Smooth muscle cell of bladder (primary cell): ENCODE measurements around the gene OR51I1. TPM values are rescaled to one million over a fixed set of nuclear protein-coding genes. Genes with fewer than 3 reads are reported as not detected.

Experiments used
- total RNA-seq: library from RNA; depleted of rRNA; stranded (reverse); fragments of >200 nt; gene quantifications from 2 replicates; pipeline ENCODE4 v1.2.3, GENCODE V29; 2014

OR51I1 gene, protein sequence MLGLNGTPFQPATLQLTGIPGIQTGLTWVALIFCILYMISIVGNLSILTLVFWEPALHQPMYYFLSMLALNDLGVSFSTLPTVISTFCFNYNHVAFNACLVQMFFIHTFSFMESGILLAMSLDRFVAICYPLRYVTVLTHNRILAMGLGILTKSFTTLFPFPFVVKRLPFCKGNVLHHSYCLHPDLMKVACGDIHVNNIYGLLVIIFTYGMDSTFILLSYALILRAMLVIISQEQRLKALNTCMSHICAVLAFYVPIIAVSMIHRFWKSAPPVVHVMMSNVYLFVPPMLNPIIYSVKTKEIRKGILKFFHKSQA
- total RNA-seq, result 0.28 TPM in 1 of 2 replicates, not detected in the other

DNA sequence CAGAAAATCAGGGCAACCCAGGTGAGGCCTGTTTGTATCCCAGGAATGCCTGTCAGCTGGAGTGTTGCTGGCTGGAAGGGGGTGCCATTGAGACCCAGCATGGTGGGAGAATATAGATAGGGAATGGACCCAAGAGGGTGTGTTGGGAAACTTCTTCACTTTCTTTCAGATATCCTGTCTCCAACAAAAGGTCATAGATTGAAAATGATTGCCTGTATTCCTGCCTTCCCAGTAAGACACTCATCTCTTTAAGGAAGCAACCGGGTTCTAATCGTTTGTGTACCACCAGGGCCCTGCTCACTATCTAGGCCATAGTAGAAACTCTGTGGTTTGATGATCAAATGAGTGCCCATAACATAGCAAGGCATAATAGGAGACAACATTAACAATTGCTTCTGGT, at the start of gene OR51I1:
TSS of gene OR51I1 (minus strand) at position 101 of the 400 bp plus-strand sequence. CDS start at position 101, 0 bp downstream.

DNA sequence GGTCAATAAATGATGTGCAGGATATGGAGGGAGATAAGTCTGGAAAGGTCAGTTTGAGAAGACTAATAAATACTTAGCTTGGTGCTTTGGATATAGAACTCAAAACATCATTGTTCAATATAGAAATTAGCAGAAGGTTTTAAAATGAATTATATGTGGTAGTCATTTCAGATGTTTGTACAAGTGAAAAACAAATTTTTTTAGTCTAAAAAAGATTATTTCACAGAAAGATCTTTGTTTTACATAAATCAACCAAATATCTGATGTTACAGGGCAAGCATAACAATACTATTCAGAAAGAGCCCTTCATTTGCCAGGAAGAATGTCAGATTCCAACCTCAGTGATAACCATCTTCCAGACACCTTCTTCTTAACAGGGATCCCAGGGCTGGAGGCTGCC, 47.1 kb upstream of the OR51I1 start, which contains the start of gene OR52D1:
TSS of gene OR52D1 (plus strand) at position 301 of the 400 bp plus-strand sequence. CDS start at position 323, 22 bp downstream.

DNA sequence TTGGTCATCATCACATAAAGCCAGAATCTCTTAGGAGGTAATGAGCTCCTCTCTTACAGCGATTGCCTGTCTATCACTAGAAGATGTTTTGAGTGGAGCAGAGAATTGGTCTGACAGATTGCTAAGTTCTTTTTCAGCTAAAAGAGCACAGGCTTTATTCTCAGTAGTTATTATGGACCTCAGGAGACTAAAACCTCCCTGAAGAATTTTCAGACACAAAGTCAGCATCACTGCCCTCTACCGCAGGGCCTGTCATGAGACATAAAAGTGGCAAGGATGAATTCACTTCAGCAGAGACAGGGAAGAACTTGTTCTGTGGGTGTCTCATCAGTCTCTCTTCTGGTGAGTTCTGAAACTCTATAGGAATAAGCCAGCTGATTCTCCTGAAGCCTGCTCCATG, 7.7 kb upstream of the OR51I1 start, which contains the start of gene OR51I2:
TSS of gene OR51I2 (plus strand) at position 301 of the 400 bp plus-strand sequence. CDS start 4,166 bp downstream, outside the sequence.

DNA sequence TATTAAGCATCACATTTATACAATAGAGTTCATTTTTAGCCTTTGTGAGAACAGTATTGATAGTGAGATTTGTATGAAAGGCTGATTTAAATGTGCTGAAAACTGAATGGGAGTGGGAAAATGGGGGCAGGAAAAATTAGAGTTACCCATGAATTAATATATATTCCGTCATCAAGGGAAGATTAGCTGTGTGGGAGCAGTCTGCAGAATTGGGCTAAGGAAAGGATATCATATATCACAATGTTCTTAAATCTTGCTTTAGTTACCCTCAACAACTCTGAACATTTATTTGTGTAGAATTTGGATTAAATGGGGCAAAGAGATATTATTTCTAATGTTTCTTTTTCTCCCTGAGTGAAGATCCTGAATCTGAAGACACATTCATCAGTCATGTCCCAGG, 19.5 kb downstream of the OR51I1 start, which contains the start of gene OR51Q1:
TSS of gene OR51Q1 (plus strand) at position 301 of the 400 bp plus-strand sequence. CDS start at position 391, 90 bp downstream.

Other genes starting within 250 kb of the OR51I1 start
- gene OR51V1, start 240.8 kb downstream of the OR51I1 start, total RNA-seq, result not detected in 2 replicates
- gene HBB, start 214.4 kb downstream of the OR51I1 start, total RNA-seq, result not detected in 2 replicates
- gene HBD, start 207.0 kb downstream of the OR51I1 start, total RNA-seq, result not detected in 2 replicates
- not detected in 2 replicates for gene HBG1, start 191.7 kb downstream of the OR51I1 start, total RNA-seq
- not detected in 2 replicates for gene HBG2, start 186.7 kb downstream of the OR51I1 start, total RNA-seq
- 0.14 TPM in 1 of 2 replicates, not detected in the other for gene HBE1, start 171.6 kb downstream of the OR51I1 start, total RNA-seq
- not detected in 2 replicates for gene OR51B4, start 139.6 kb downstream of the OR51I1 start, total RNA-seq
- 0.18 TPM in 1 of 2 replicates, not detected in the other for gene OR51B2, start 117.2 kb downstream of the OR51I1 start, total RNA-seq
- gene OR51B5, start 98.0 kb downstream of the OR51I1 start, total RNA-seq, result 0.18 and 0.28 TPM in 2 replicates
- not detected in 2 replicates for gene OR51B6, start 90.0 kb downstream of the OR51I1 start, total RNA-seq
- gene OR51M1, start 57.7 kb downstream of the OR51I1 start, total RNA-seq, result not detected in 2 replicates
- not detected in 2 replicates for gene OR51Q1, start 19.4 kb downstream of the OR51I1 start, total RNA-seq
- gene OR51I2, start 7.8 kb upstream of the OR51I1 start, total RNA-seq, result not detected in 2 replicates
- not detected in 2 replicates for gene OR52D1, start 47.2 kb upstream of the OR51I1 start, total RNA-seq
- under 0.01 and 0.14 TPM in 2 replicates for gene UBQLN3, start 68.4 kb upstream of the OR51I1 start, total RNA-seq
- gene UBQLNL, start 75.2 kb upstream of the OR51I1 start, total RNA-seq, result 0.14 and 0.18 TPM in 2 replicates
- 0.43 and 0.65 TPM in 2 replicates for gene OR52H1, start 107.0 kb upstream of the OR51I1 start, total RNA-seq
- gene OR52B6, start 139.4 kb upstream of the OR51I1 start, total RNA-seq, result not detected in 2 replicates
- 3.0 and 4.6 TPM in 2 replicates for gene TRIM6, start 155.1 kb upstream of the OR51I1 start, total RNA-seq
- 8.7 and 11.4 TPM in 2 replicates for gene TRIM34, start 183.5 kb upstream of the OR51I1 start, total RNA-seq
- gene TRIM5, start 243.6 kb upstream of the OR51I1 start, total RNA-seq, result 38.5 and 43.5 TPM in 2 replicates
- gene TRIM22, start 248.3 kb upstream of the OR51I1 start, total RNA-seq, result 82.2 and 84.5 TPM in 2 replicates